ENCODE results near the gene DSCAM. TPM values are rescaled to one million over a fixed set of nuclear protein-coding genes. Genes with fewer than 3 reads are reported as not detected.

Gene DSCAM
- total RNA-seq, 4 donors from 2014 or later: 0.03 TPM; not detected in 3

GRCh38 chr21:40011371-40011770 is 835.6 kb downstream of the DSCAM start:
- Histone ChIP-seq H3K4me1 (no peaks in the 10 kb centered on the region), H3K36me3 (no peaks in the 10 kb centered on the region), H3K9me3 (no peaks in the 10 kb centered on the region), H3K27ac (no peak overlapping the region), H3K27me3 (no peaks in the 10 kb centered on the region), H3K4me3 (no peak overlapping the region)
- ATAC-seq: no peak
- intact Hi-C loops (cut with DNase I; ENCODE audit: low total_unique reads) (no loop called here), in situ Hi-C loops (cut with MboI; ENCODE audit: low sequenced_read_pairs in 4 of 4) (no loop called here)
- TF ChIP-seq POLR2A (IDR thresholded peaks at IDR 0.05) (no peak), CTCF (IDR thresholded peaks at IDR 0.05 in 4 of 5, conservative IDR thresholded peaks at IDR 0.05 in 1 of 5) (no peak)
- DNase-seq: no peak

GRCh38 chr21:40002978-40003377 is 844.0 kb downstream of the DSCAM start:
- Histone ChIP-seq H3K27me3 (no peaks in the 10 kb centered on the region), H3K36me3 (no peaks in the 10 kb centered on the region), H3K4me3 (no peak overlapping the region), H3K27ac (no peak overlapping the region), H3K4me1 (no peaks in the 10 kb centered on the region), H3K9me3 (no peaks in the 10 kb centered on the region)
- TF ChIP-seq POLR2A (IDR thresholded peaks at IDR 0.05) (no peak), CTCF (IDR thresholded peaks at IDR 0.05 in 4 of 5, conservative IDR thresholded peaks at IDR 0.05 in 1 of 5) (no peak)
- intact Hi-C loops (cut with DNase I; ENCODE audit: low total_unique reads): no loop called here
- ATAC-seq (no peak), DNase-seq (no peak)
- in situ Hi-C loops (cut with MboI; ENCODE audit: low sequenced_read_pairs in 4 of 4): no loop called here

- H3K27ac ChIP-seq: no peak overlapping the region
- H3K4me3 ChIP-seq: no peak overlapping the region
- no peaks in the 10 kb centered on the region for H3K4me1 ChIP-seq
- H3K9me3 ChIP-seq: no peaks in the 10 kb centered on the region
- ATAC-seq: no peak
- no peaks in the 10 kb centered on the region for H3K36me3 ChIP-seq
- DNase-seq: no peak
- TF ChIP-seq POLR2A (IDR thresholded peaks at IDR 0.05): no peak
- TF ChIP-seq CTCF (IDR thresholded peaks at IDR 0.05 in 4 of 5, conservative IDR thresholded peaks at IDR 0.05 in 1 of 5): no peak
- intact Hi-C loops (cut with DNase I; ENCODE audit: low total_unique reads) (no loop called here), in situ Hi-C loops (cut with MboI; ENCODE audit: low sequenced_read_pairs in 4 of 4) (no loop called here)
- H3K27me3 ChIP-seq: no peaks in the 10 kb centered on the region
Observed at GRCh38 chr21:39984286-39984991, 862.5 kb downstream of the DSCAM start.

GRCh38 chr21:39980241-39980820 is 866.6 kb downstream of the DSCAM start:
- Histone ChIP-seq H3K4me3 (no peak overlapping the region), H3K9me3 (no peaks in the 10 kb centered on the region), H3K36me3 (no peaks in the 10 kb centered on the region), H3K27ac (no peak overlapping the region), H3K27me3 (no peaks in the 10 kb centered on the region), H3K4me1 (no peaks in the 10 kb centered on the region)
- ATAC-seq (no peak), DNase-seq (no peak)
- intact Hi-C loops (cut with DNase I; ENCODE audit: low total_unique reads): no loop called here
- in situ Hi-C loops (cut with MboI; ENCODE audit: low sequenced_read_pairs in 4 of 4): no loop called here
- TF ChIP-seq CTCF (IDR thresholded peaks at IDR 0.05 in 4 of 5, conservative IDR thresholded peaks at IDR 0.05 in 1 of 5) (no peak), POLR2A (IDR thresholded peaks at IDR 0.05) (no peak)
